Esophagus squamous epithelium (tissue), 4 donors: ENCODE results near the gene NHERF1.

ENCODE experiments used
- POLR2A ChIP-seq, 4 donors: fragments of 450-650 bp; IDR thresholded peaks; one replicate each; pipeline ENCODE4 v1.6.1; 2017; ENCODE audit warnings: antibody characterized with exemption in 4 of 4, mild to moderate bottlenecking in 4 of 4, moderate library complexity in 3 of 4
- TF ChIP-seq, protein P1 (sequence below), 6 experiments: fragments of 450-650 bp in 4 of 6; fragments of 200-600 bp in 2 of 6; sonication (generic) in 2 of 6; IDR thresholded peaks; one replicate each; pipeline ENCODE4 v1.5.1; 2016 to 2019; ENCODE audit warnings: antibody characterized with exemption in 6 of 6, mild to moderate bottlenecking in 4 of 6, moderate library complexity in 4 of 6

DNA sequence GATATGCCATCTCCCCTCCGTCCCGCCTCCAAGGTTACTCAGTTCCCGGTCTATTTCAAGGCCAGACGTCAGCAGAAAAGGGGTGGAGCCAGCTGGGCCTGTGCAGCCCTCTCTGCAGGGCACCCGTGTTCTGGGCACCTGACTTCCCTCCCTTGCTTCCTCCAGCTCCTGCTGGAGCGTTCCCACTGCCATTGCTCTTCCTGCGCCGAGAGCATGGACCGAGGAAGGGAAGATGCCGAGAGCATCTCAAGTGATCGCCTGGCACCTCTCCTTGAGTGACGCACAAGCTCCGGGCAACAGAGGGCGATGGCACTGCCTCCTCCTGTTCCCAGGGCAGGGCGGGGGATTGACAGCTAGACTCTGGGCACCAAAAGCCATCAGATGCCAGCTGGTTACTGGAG is 57.2 kb downstream of the NHERF1 start:
- TF ChIP-seq, protein P1, sequence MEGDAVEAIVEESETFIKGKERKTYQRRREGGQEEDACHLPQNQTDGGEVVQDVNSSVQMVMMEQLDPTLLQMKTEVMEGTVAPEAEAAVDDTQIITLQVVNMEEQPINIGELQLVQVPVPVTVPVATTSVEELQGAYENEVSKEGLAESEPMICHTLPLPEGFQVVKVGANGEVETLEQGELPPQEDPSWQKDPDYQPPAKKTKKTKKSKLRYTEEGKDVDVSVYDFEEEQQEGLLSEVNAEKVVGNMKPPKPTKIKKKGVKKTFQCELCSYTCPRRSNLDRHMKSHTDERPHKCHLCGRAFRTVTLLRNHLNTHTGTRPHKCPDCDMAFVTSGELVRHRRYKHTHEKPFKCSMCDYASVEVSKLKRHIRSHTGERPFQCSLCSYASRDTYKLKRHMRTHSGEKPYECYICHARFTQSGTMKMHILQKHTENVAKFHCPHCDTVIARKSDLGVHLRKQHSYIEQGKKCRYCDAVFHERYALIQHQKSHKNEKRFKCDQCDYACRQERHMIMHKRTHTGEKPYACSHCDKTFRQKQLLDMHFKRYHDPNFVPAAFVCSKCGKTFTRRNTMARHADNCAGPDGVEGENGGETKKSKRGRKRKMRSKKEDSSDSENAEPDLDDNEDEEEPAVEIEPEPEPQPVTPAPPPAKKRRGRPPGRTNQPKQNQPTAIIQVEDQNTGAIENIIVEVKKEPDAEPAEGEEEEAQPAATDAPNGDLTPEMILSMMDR (IDR thresholded peaks at IDR 0.05) = no peak
- TF ChIP-seq POLR2A (IDR thresholded peaks at IDR 0.05) = no peak
